ENCODE data around the gene ZNF646.

- TF ChIP-seq CTCF (conservative IDR thresholded peaks at IDR 0.05) = no peak
- no peak for TF ChIP-seq ZFX (IDR thresholded peaks at IDR 0.05)
These were observed 19.0 kb downstream of the ZNF646 start for GRCh38 chr16:31093132-31093703.
